HepG2 (cell line): ENCODE data around the gene ANKRD52. TPM values are rescaled to one million over a fixed set of nuclear protein-coding genes. Genes with fewer than 3 reads are reported as not detected.

Experiments
- ASH2L ChIP-seq: fragments of 300-600, 200-600 bp; sonication (generic); IDR thresholded peaks from 2 replicates; pipeline ENCODE4 v1.7.0; 2017; ENCODE audit warnings: low read depth, mild to moderate bottlenecking, moderate library complexity, mixed read lengths, low read length; ENCODE audit not compliant: insufficient read length
- BCL3 ChIP-seq: sonication (generic); formaldehyde crosslinking; IDR thresholded peaks from 2 replicates; pipeline ENCODE4 v1.5.1; 2020; ENCODE audit warnings: mild to moderate bottlenecking, missing genetic modification reagents, moderate library complexity
- DBP ChIP-seq: sonication (generic); formaldehyde crosslinking; IDR thresholded peaks from 2 replicates; pipeline ENCODE4 v1.4.0; 2020; ENCODE audit warnings: missing genetic modification reagents; ENCODE audit errors: not compliant biosample characterization
- FOXA3 ChIP-seq: IDR thresholded peaks from 2 replicates; pipeline ENCODE4 v1.6.1; 2016; ENCODE audit warnings: missing genetic modification reagents, missing compliant biosample characterization
- MTA1 ChIP-seq: sonication (generic); formaldehyde crosslinking; IDR thresholded peaks from 2 replicates; pipeline ENCODE4 v1.4.0; 2020; ENCODE audit warnings: missing genetic modification reagents, mild to moderate bottlenecking, borderline replicate concordance
- NR0B2 ChIP-seq: sonication (generic); formaldehyde crosslinking; IDR thresholded peaks from 2 replicates; pipeline ENCODE4 v1.4.0; 2020; ENCODE audit warnings: mild to moderate bottlenecking, missing genetic modification reagents
- NR1H2 ChIP-seq: sonication (generic); formaldehyde crosslinking; IDR thresholded peaks from 2 replicates; pipeline ENCODE4 v1.8.1; 2022; ENCODE audit warnings: low read depth, missing genetic modification reagents, borderline replicate concordance
- NR2F1 ChIP-seq, 2 experiments: fragments of 450-650 bp in 1 of 2; formaldehyde crosslinking in 1 of 2; IDR thresholded peaks; 2 replicates each; pipeline versions ENCODE4 v1.5.0 to v1.6.1; 2016 to 2020; ENCODE audit warnings: mild to moderate bottlenecking in 1 of 2, missing compliant biosample characterization in 1 of 2, missing genetic modification reagents in 1 of 2, moderate library complexity in 1 of 2
- PRPF4 ChIP-seq: fragments of 200-400 bp; formaldehyde crosslinking; IDR thresholded peaks from 2 replicates; pipeline ENCODE4 v1.6.1; 2016; ENCODE audit warnings: low read length, low read depth; ENCODE audit not compliant: poor library complexity, severe bottlenecking
- SMARCC2 ChIP-seq: fragments of 450-650 bp; IDR thresholded peaks from 2 replicates; pipeline ENCODE4 v1.6.1; 2017; ENCODE audit warnings: antibody characterized with exemption, mild to moderate bottlenecking
- STAT5B ChIP-seq: sonication (generic); formaldehyde crosslinking; IDR thresholded peaks from 2 replicates; pipeline ENCODE4 v1.4.0; 2020; ENCODE audit warnings: missing genetic modification reagents
- TFAP4 ChIP-seq: sonication (generic); IDR thresholded peaks from 2 replicates; pipeline ENCODE4 v1.6.1; 2016; ENCODE audit warnings: low read depth, borderline replicate concordance
- ZFP62 ChIP-seq: sonication (generic); formaldehyde crosslinking; IDR thresholded peaks from 2 replicates; pipeline ENCODE4 v1.4.0; 2020; ENCODE audit warnings: missing genetic modification reagents
- ZNF646 ChIP-seq: sonication (generic); formaldehyde crosslinking; IDR thresholded peaks from 2 replicates; pipeline ENCODE4 v1.9.0; 2021; ENCODE audit warnings: mild to moderate bottlenecking, missing genetic modification reagents
- ZSCAN12 ChIP-seq: sonication (generic); formaldehyde crosslinking; IDR thresholded peaks from 2 replicates; pipeline ENCODE4 v1.9.0; 2021; ENCODE audit warnings: mild to moderate bottlenecking, missing genetic modification reagents
- ZSCAN29 ChIP-seq: sonication (generic); formaldehyde crosslinking; conservative IDR thresholded peaks from 2 replicates; pipeline ENCODE4 v1.4.0; 2020; ENCODE audit warnings: mild to moderate bottlenecking, missing genetic modification reagents
- polyA plus RNA-seq, 8 experiments: library from polyadenylated mRNA; depleted of rRNA in 3 of 8; stranded (reverse) in 7 of 8; unstranded in 1 of 8; fragments of >200 nt; fragmentation: Illumina TruSeq in 4 of 8; extraction: Trizol in 4 of 8; gene quantifications; 2 replicates each; pipeline versions ENCODE4 v1.2.1 to v1.2.3, GENCODE V29; 2011 to 2016; ENCODE audit warnings: low read depth in 4 of 8, missing spikeins in 1 of 8, mixed read lengths in 1 of 8; ENCODE audit not compliant: insufficient read depth in 1 of 8
- total RNA-seq, 5 experiments: library from RNA; depleted of rRNA; stranded (reverse); fragments of >200 nt; fragmentation: Illumina TruSeq; extraction: Trizol; gene quantifications; 2 replicates each; pipeline ENCODE4 v1.2.3, GENCODE V29; 2016; ENCODE audit warnings: low read depth in 1 of 5

ANKRD52 gene
- total and polyA plus RNA-seq, 2 of the 13 experiments (the other 11 are each of a cell fraction or from before 2014, with no cell fraction given), result 7.8 to 9.2 TPM

GRCh38 chr12:56266693-56267442 is 8.7 kb upstream of the ANKRD52 start, which contains the start of gene COQ10A (continued):
- TF ChIP-seq FOXA3 (CRISPR knock-in tag) (peak; percentile 52; the same call in 1 of the 2 replicates), ZNF646 (no peak), ZSCAN12 (no peak), PRPF4 (no peak), MTA1 (CRISPR knock-in tag) (peak; percentile 77; the same call in 1 of the 2 replicates), NR1H2 (peak; percentile 61; the same call in 1 of the 2 replicates), BCL3 (peak; percentile 85), STAT5B (no peak), ZSCAN29 (CRISPR knock-in tag) (no peak), TFAP4 (peak; percentile 84; the same call in 1 of the 2 replicates), DBP (CRISPR knock-in tag) (no peak), SMARCC2 (no peak), NR2F1 (CRISPR knock-in tag; IDR thresholded peaks at IDR 0.05) (no peak), ASH2L (peak; percentile 86), NR0B2 (peak; percentile 56; the same call in 1 of the 2 replicates), ZFP62 (CRISPR knock-in tag) (no peak)
